Measurements from ENCODE around the gene NUDT13. TPM values are rescaled to one million over a fixed set of nuclear protein-coding genes. Genes with fewer than 3 reads are reported as not detected.
A peak's percentile ranks its signal among the peaks of the same experiment; 100 is the strongest.

NUDT13 gene
- total RNA-seq, 6 experiments from 2014 or later, result 1.3 to 2.3 (median 2.1) TPM

- no peak for DNase-seq
- H3K4me3 Mint-ChIP-seq, result no peak overlapping the region
- peaks cover 21% of the 10 kb centered on the region for H3K4me1 Mint-ChIP-seq (ENCODE audit: low read depth)
- no peaks in the 10 kb centered on the region for H3K9me3 Mint-ChIP-seq
- TF ChIP-seq, protein P1, sequence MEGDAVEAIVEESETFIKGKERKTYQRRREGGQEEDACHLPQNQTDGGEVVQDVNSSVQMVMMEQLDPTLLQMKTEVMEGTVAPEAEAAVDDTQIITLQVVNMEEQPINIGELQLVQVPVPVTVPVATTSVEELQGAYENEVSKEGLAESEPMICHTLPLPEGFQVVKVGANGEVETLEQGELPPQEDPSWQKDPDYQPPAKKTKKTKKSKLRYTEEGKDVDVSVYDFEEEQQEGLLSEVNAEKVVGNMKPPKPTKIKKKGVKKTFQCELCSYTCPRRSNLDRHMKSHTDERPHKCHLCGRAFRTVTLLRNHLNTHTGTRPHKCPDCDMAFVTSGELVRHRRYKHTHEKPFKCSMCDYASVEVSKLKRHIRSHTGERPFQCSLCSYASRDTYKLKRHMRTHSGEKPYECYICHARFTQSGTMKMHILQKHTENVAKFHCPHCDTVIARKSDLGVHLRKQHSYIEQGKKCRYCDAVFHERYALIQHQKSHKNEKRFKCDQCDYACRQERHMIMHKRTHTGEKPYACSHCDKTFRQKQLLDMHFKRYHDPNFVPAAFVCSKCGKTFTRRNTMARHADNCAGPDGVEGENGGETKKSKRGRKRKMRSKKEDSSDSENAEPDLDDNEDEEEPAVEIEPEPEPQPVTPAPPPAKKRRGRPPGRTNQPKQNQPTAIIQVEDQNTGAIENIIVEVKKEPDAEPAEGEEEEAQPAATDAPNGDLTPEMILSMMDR (IDR thresholded peaks at IDR 0.05), result no peak
- H3K27me3 Mint-ChIP-seq (ENCODE audit: insufficient read depth), result peaks cover 1% of the 10 kb centered on the region; the same call in 1 of the 2 replicates
- peaks cover 9% of the 10 kb centered on the region for H3K36me3 Mint-ChIP-seq (ENCODE audit: low read depth)
- H3K27ac Mint-ChIP-seq, result no peak overlapping the region
Measured at GRCh38 chr10:73075829-73076228, 34.4 kb upstream of the NUDT13 start.

DNA sequence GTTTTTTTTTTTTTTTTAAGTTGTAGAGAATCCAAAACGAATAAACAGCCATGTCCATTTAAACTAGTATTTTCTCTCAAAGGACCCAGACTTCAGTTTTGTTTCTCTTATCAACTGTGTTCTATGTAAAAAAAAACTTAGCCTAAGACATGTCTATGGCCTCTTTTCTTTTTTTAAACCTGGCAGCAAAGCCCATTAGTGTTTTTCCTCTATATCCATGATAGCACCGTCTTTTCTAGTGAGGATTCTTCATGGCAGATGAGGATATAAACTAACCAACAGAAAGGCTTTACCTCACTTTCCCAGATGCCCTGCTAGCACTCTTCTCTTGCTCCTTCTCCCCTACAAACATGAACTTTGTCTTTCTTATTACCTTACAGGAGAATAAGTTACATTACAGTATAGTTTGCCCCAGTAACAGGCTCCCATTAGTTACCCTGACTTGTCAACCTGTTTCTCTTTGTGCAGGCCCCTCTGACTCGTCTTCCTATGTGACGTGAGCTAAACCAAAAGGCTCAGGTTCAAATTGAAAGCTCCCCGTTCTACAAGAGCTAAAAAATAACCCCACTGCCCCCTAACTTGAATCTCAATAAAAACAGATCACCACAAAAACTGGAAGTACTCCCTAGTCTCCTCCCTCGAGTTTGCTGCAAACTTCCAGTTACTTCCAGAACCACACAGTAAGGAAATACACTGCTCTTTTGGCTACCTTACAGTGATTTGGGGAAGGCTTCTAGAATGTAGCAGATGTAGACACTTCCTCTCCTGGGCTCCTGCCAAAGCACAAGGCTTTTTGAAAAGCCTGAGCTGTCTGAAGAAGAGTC lies 33.7 kb upstream of the NUDT13 start:
- Mint-ChIP-seq H3K4me3 (peak overlapping the region; percentile 72), H3K27me3 (ENCODE audit: insufficient read depth) (peaks cover 1% of the 10 kb centered on the region; the same call in 1 of the 2 replicates), H3K27ac (peak overlapping the region; percentile 84), H3K4me1 (ENCODE audit: low read depth) (peaks cover 21% of the 10 kb centered on the region), H3K9me3 (no peaks in the 10 kb centered on the region), H3K36me3 (ENCODE audit: low read depth) (peaks cover 9% of the 10 kb centered on the region)
- TF ChIP-seq, protein P1 (IDR thresholded peaks at IDR 0.05), result no peak
- DNase-seq, result peak; percentile 53

DNA sequence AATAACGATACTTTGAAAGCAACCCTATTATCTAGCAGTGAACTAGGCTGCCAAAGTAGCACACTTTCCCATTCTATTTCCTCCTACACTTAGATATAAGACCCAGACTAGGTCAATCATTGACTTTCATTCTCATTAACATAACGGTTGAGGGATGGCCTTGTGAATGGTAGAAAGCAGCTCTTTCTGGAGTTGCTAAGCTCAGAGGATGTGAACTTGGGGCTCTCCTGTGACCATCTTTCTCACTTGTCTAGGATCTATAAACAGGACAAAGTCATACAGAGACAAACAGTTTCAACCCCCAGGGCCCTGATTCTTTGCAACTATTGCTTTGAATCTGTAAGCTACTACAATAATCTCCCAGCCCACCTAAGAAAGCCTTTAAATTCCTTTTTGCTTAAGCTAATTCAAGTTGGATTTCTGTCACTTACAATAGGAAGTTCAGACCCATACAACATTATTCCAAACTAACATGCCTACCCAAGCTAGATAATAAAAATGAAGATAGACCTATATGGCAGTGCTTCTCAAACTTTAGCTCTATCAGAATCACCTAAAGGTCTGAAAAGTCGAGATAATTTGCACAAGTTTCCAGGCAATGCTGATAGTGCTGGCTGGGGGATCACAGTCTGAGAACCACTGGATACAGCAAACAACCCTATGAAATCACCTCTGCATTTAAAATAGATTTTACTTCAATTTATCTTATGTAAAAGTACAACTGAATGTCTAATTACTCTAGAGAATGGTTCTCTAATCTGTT lies 30.3 kb upstream of the NUDT13 start:
- Mint-ChIP-seq H3K9me3 (no peaks in the 10 kb centered on the region), H3K4me1 (ENCODE audit: low read depth) (peaks cover 40% of the 10 kb centered on the region)

DNA sequence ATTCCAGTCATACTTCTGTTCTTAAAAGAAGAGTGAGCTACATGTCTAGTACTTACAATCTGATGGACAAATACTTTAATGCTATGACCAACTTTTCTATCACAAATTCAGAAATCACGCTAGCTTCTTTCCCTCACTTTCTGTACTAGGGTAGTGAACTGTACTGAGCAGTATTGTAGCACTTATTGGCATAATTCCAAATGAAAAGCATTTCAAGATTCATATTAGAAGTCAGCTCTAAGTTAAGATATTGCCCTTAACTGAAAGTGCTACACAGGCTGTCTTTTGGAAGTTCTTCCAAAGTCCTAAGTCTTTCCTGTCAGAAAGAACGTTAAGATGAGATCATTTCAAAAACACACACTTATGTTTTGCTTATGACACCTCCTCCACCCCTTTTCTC lies 27.0 kb upstream of the NUDT13 start:
- H3K27ac Mint-ChIP-seq, result peak overlapping the region; percentile 57

More for the DNA sequence above, 30.3 kb upstream of the NUDT13 start:
- TF ChIP-seq, protein P1 (IDR thresholded peaks at IDR 0.05), result no peak
- no peak for DNase-seq
- no peak overlapping the region for H3K27ac Mint-ChIP-seq
- no peak overlapping the region for H3K4me3 Mint-ChIP-seq
- no peaks in the 10 kb centered on the region for H3K36me3 Mint-ChIP-seq (ENCODE audit: low read depth)
- peaks cover 1% of the 10 kb centered on the region; the same call in 1 of the 2 replicates for H3K27me3 Mint-ChIP-seq (ENCODE audit: insufficient read depth)

DNA sequence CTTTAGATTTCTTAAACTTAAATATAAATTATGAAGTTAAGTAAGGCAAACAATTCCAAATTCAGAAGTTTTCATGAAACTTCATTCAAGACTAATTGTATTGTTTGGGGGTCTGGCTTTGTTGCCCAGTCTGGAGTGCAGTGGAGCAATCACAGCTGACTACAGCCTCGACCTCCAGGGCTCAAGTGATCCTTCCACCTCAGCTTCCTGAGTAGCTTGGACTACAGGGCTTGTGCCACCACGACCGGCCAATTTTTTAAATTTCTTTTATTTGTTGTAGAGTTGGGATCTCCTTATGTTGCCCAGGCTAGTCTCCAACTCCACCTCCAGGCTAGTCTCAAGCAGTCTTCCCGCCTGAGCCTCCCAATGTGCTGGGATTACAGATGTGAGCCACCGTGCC lies 26.0 kb upstream of the NUDT13 start:
- TF ChIP-seq, protein P1 (IDR thresholded peaks at IDR 0.05), result no peak
- H3K27me3 Mint-ChIP-seq (ENCODE audit: insufficient read depth), result no peaks in the 10 kb centered on the region
- peaks cover 6% of the 10 kb centered on the region for H3K36me3 Mint-ChIP-seq (ENCODE audit: low read depth)
- no peak overlapping the region for H3K4me3 Mint-ChIP-seq
- no peak for DNase-seq
- H3K4me1 Mint-ChIP-seq (ENCODE audit: low read depth), result peaks cover 38% of the 10 kb centered on the region
- no peak overlapping the region for H3K27ac Mint-ChIP-seq
- no peaks in the 10 kb centered on the region for H3K9me3 Mint-ChIP-seq

More for the DNA sequence above, 27.0 kb upstream of the NUDT13 start:
- H3K27me3 Mint-ChIP-seq (ENCODE audit: insufficient read depth), result peaks cover 1% of the 10 kb centered on the region; the same call in 1 of the 2 replicates
- peaks cover 6% of the 10 kb centered on the region for H3K36me3 Mint-ChIP-seq (ENCODE audit: low read depth)
- H3K4me1 Mint-ChIP-seq (ENCODE audit: low read depth), result peaks cover 30% of the 10 kb centered on the region
- no peaks in the 10 kb centered on the region for H3K9me3 Mint-ChIP-seq
- peak overlapping the region; percentile 15; the same call in 1 of the 2 replicates for H3K4me3 Mint-ChIP-seq
- TF ChIP-seq, protein P1 (IDR thresholded peaks at IDR 0.05), result no peak
- no peak for DNase-seq
